PC-3 (cell line): ENCODE results near the gene TGM5. TPM values are rescaled to one million over a fixed set of nuclear protein-coding genes. Genes with fewer than 3 reads are reported as not detected.

Experiments used
- ATAC-seq: fragments of 200-7000 bp; cut with Tn5 transposase; 2 replicates; pipeline ENCODE4 v1.9.1; 2020; ENCODE audit warnings: mild to moderate bottlenecking, moderate library complexity
- BruUV-seq: library from RNA; stranded (reverse); fragments of 400-500 nt; replicated peaks from 2 replicates; lab custom pipeline; 2021; lab: Mats Ljungman, UMichigan
- CTCF ChIA-PET: fragments of 300-600 bp; sonication (Branson Sonifier 250); formaldehyde crosslinking; loops from one replicate; lab custom pipeline; 2022; ENCODE audit warnings: antibody characterized with exemption; lab: Charles Lee
- POLR2A ChIA-PET: fragments of 300-600 bp; sonication (Branson Sonifier 250); formaldehyde crosslinking; loops from one replicate; lab custom pipeline; 2022; ENCODE audit warnings: antibody characterized with exemption; ENCODE audit not compliant: unreplicated experiment; lab: Charles Lee
- DNase-seq: peaks from one replicate; pipeline ENCODE4 v3.0.0-alpha.2; 2015
- H2AFZ ChIP-seq: fragments of 300-600 bp; sonication (generic); 2 replicates; pipeline ENCODE4 v1.6.0; 2016; ENCODE audit warnings: antibody characterized with exemption, low read length
- H3F3A ChIP-seq: fragments of 300-600 bp; sonication (generic); one replicate; pipeline ENCODE4 v1.6.0; 2017; ENCODE audit warnings: antibody characterized with exemption, low read length, control low read depth, mild to moderate bottlenecking; ENCODE audit not compliant: unreplicated experiment
- H3K27ac ChIP-seq: fragments of 300-600 bp; sonication (generic); 2 replicates; pipeline ENCODE4 v1.5.1; 2016; ENCODE audit warnings: mild to moderate bottlenecking, low read length
- H3K27me3 ChIP-seq: fragments of 300-600 bp; sonication (generic); 2 replicates; pipeline ENCODE4 v1.6.1; 2016; ENCODE audit warnings: low read length, mixed read lengths
- H3K36me3 ChIP-seq: fragments of 300-600 bp; sonication (generic); 2 replicates; pipeline ENCODE4 v1.6.1; 2016; ENCODE audit warnings: low read depth, mixed run types, low read length, mixed read lengths
- H3K4me1 ChIP-seq: fragments of 300-600 bp; sonication (generic); 2 replicates; pipeline ENCODE4 v1.5.1; 2016; ENCODE audit warnings: low read length; ENCODE audit not compliant: insufficient read depth
- H3K4me2 ChIP-seq: fragments of 300-600 bp; sonication (generic); 2 replicates; pipeline ENCODE4 v1.6.0; 2016; ENCODE audit warnings: low read length
- H3K4me3 ChIP-seq: fragments of 300-600 bp; sonication (generic); 2 replicates; pipeline ENCODE4 v1.5.1; 2016; ENCODE audit warnings: mild to moderate bottlenecking, low read length, mixed read lengths
- H3K79me2 ChIP-seq: fragments of 300-600 bp; sonication (generic); 2 replicates; pipeline ENCODE4 v1.6.1; 2017; ENCODE audit warnings: low read length, mixed read lengths
- H3K9ac ChIP-seq: fragments of 300-600 bp; sonication (generic); 2 replicates; pipeline ENCODE4 v1.6.0; 2016; ENCODE audit warnings: mild to moderate bottlenecking, low read length
- H3K9me2 ChIP-seq: fragments of 300-600 bp; sonication (generic); replicated peaks from 2 replicates; pipeline ENCODE4 v1.6.1; 2016; ENCODE audit warnings: mixed run types, low read length, mixed read lengths
- H3K9me3 ChIP-seq: fragments of 300-600 bp; sonication (generic); 2 replicates; pipeline ENCODE4 v1.6.1; 2016; ENCODE audit warnings: low read length, mixed read lengths
- H4K20me1 ChIP-seq: fragments of 300-600 bp; sonication (generic); 2 replicates; pipeline ENCODE4 v1.6.1; 2016; ENCODE audit warnings: low read length, mixed read lengths
- CTCF ChIP-seq: fragments of 300-600 bp; sonication (generic); conservative IDR thresholded peaks from 2 replicates; pipeline ENCODE4 v1.5.1; 2017; ENCODE audit warnings: antibody characterized with exemption, low read depth, mild to moderate bottlenecking, low read length
- EZH2 ChIP-seq: fragments of 300-600 bp; sonication (generic); IDR thresholded peaks from one replicate; pipeline ENCODE4 v1.6.1; 2017; ENCODE audit warnings: antibody characterized with exemption, mild to moderate bottlenecking, low read length; ENCODE audit not compliant: unreplicated experiment
- EZH2phosphoT487 ChIP-seq: fragments of 300-600 bp; sonication (generic); IDR thresholded peaks from 2 replicates; pipeline ENCODE4 v1.6.1; 2018; ENCODE audit warnings: mild to moderate bottlenecking, antibody characterized with exemption, low read length, borderline replicate concordance
- intact Hi-C: fragments of 100-400 bp; cut with micrococcal nuclease; formaldehyde crosslinking; loops from 2 replicates; pipeline ENCODE4 v1.9.0; 2023
- total RNA-seq: library from RNA; depleted of rRNA; stranded (reverse); fragments of >200 nt; gene quantifications from 2 replicates; pipeline ENCODE4 v1.2.3, GENCODE V29; 2014

The TGM5 gene
- total RNA-seq, 1 experiment from 2014 or later, result not detected

- Histone ChIP-seq H3K79me2 (no peaks in the 10 kb centered on the region), H3K36me3 (no peaks in the 10 kb centered on the region), H3K9me2 (0 out of 2 replicates have a peak, but pooled peaks cover 4% of the 10 kb centered on the region), H3K9me3 (no peaks in the 10 kb centered on the region), H3K4me1 (peaks cover 19% of the 10 kb centered on the region), H3K27ac (peak overlapping the region; percentile 29), H3K9ac (no peak overlapping the region), H3K4me2 (peak overlapping the region; percentile 32), H3K27me3 (no peaks in the 10 kb centered on the region), H3K4me3 (no peak overlapping the region), H2AFZ (no peak overlapping the region), H3F3A (no peaks in the 10 kb centered on the region), H4K20me1 (no peaks in the 10 kb centered on the region)
- no TSS peak for BruUV-seq
- DNase-seq (no peak), ATAC-seq (no peak)
- ChIA-PET POLR2A (no interaction called here), CTCF (no interaction called here)
- no peak for TF ChIP-seq EZH2phosphoT487
- TF ChIP-seq EZH2, result no peak
- no peak for TF ChIP-seq CTCF
- intact Hi-C loops, result no loop called here
Observed at GRCh38 chr15:43249236-43249635, 17.5 kb downstream of the TGM5 start.

GRCh38 chr15:43246261-43246774, 20.4 kb downstream of the TGM5 start:
- H3K9ac ChIP-seq, result no peak overlapping the region
- CTCF ChIA-PET, result no interaction called here
- TF ChIP-seq EZH2phosphoT487, result no peak
- TF ChIP-seq CTCF, result no peak
- TF ChIP-seq EZH2, result no peak
- H3K36me3 ChIP-seq, result no peaks in the 10 kb centered on the region
- H3K79me2 ChIP-seq, result no peaks in the 10 kb centered on the region
- H3K4me1 ChIP-seq, result peaks cover 21% of the 10 kb centered on the region
- POLR2A ChIA-PET, result no interaction called here
- DNase-seq (no peak), ATAC-seq (no peak)
- H4K20me1 ChIP-seq, result no peaks in the 10 kb centered on the region
- no peaks in the 10 kb centered on the region for H3K9me3 ChIP-seq
- H3K27ac ChIP-seq, result no peak overlapping the region
- no peak overlapping the region for H3K4me3 ChIP-seq
- intact Hi-C loops, result no loop called here
- H3K27me3 ChIP-seq, result no peaks in the 10 kb centered on the region
- no peaks in the 10 kb centered on the region for H3K9me2 ChIP-seq
- no peak overlapping the region for H3K4me2 ChIP-seq
- BruUV-seq, result no TSS peak
- H2AFZ ChIP-seq, result no peak overlapping the region
- no peaks in the 10 kb centered on the region for H3F3A ChIP-seq

- no peaks in the 10 kb centered on the region for H3K9me2 ChIP-seq
- no peaks in the 10 kb centered on the region for H3K79me2 ChIP-seq
- ChIA-PET CTCF (interaction anchor here (1.1 kb wide), 1 partner anchor 18 kb away, joined by 3 read pairs; no protein-coding TSS in a partner anchor), POLR2A (no interaction called here)
- no peak overlapping the region for H3K4me2 ChIP-seq
- ATAC-seq (peak; percentile 27), DNase-seq (peak; percentile 27)
- H3F3A ChIP-seq, result no peaks in the 10 kb centered on the region
- intact Hi-C loops, result no loop called here
- no peak for TF ChIP-seq CTCF
- no peak for TF ChIP-seq EZH2phosphoT487
- no peak for TF ChIP-seq EZH2
- peaks cover 9% of the 10 kb centered on the region for H3K4me1 ChIP-seq
- no peak overlapping the region for H2AFZ ChIP-seq
- no peaks in the 10 kb centered on the region for H3K27me3 ChIP-seq
- no peaks in the 10 kb centered on the region for H3K9me3 ChIP-seq
- H3K9ac ChIP-seq, result no peak overlapping the region
- no peak overlapping the region for H3K4me3 ChIP-seq
- no peaks in the 10 kb centered on the region for H4K20me1 ChIP-seq
- no peaks in the 10 kb centered on the region for H3K36me3 ChIP-seq
- no TSS peak for BruUV-seq
- no peak overlapping the region for H3K27ac ChIP-seq
Observed at GRCh38 chr15:43244092-43244491, 22.6 kb downstream of the TGM5 start.
